NCI-H1092 treated with DMSO at 0.1 percent for 48 hours (cell line): ENCODE data around the gene FGGY.
"Not testable (repeated sequence)": the region's sequence is repeated elsewhere in the genome, so short reads cannot be mapped to it uniquely, and the experiment has no call there.

Experiments used
- DNase-seq: peaks from one replicate; lab custom pipeline; 2025; lab: John Stamatoyannopoulos, UW

Gene FGGY

DNA sequence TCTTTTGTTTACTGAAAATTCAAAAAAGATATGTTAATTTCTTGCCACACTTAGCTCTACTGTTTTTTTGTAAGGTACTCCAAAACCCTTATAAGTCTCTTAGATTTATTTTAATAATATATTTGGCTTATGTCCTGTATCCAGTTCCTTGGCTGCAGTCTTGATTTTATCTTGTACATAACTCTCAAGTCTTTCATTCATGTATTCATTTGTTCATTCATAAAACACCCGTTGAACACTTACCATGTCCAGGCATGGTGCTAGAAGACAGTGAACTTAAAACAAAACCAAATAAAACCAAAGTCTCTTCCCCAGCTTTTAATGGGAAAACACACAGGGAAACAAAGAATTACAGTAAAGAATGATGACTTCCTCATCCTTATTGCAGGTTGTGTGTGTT is 215.8 kb downstream of the FGGY start:
- no peak for DNase-seq

DNA sequence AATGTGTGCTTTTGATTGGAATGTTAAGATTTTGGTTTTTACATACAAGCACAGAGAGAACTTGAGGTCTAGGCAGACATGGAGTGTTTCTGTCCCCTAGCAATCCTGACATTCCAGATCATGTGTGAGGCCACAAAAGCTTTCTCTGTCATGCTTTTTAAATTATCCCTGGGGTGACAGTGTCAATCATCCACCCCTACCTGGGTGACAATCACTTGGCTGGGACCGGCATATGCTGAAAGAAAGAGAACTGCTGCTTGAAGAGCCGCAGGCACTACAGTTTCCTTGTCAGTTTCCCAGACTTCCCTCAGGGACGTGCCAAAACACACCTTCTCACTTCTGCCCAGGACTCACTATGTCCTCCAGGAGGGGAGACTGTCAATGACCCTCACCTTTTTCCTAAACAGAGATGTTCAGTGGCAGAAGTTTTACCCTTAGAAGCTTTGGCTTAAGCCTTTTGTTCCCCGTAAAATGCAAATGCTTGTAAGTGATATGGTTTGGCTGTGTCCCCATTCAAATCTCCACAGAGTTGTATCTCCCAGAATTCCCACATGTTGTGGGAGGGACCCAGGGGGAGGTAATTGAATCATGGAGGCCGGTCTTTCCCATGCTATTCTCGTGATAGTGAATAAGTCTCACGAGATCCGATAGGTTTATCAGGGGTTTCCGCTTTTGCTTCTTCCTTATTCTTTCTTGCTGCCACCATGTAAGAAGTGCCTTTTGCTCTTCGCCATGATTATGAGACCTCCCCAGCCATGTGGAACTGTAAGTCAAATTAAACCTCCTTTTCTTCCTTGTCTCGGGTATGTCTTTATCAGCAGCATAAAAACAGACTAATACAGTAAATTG is 217.4 kb downstream of the FGGY start:
- DNase-seq, result no peak

DNA sequence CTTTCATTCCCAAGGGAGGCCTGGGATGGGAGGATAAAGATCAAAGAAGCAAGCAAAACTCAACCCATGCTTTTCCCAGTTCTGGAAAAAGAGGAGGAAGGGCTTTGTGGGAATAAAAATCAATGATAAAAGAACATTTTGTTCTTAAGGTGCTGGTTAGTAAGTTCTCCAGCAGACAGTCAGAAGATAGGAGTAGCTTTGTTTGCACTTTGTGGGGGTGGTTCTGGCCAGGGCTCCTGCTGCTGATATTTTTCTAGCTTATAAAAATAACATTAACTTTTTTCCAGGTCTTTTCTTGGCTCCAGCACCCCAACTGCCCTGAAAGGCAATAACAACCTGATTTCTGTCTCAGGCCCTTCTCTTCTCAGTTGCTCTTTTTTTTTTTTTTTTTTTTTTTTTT is 220.0 kb downstream of the FGGY start:
- DNase-seq, result no peak

DNA sequence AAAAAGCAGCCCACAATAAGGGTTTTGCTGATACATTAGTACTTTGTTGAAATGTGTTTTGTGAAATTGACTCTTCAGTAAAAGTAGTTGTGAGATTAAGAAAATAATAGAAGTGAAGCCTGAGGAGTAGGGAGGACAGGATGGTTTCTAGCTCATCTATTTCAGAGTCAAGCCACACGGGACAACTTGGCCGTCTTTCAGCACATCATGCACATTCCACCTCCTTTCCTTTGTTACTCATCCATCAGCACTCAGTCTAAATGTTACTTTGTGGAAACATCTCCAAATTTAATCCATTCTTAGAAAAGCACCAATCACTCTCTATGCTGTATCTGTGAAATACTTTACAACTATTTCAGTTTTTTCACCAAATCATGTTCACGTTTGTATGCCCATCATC is 223.3 kb downstream of the FGGY start:
- DNase-seq, result no peak

DNA sequence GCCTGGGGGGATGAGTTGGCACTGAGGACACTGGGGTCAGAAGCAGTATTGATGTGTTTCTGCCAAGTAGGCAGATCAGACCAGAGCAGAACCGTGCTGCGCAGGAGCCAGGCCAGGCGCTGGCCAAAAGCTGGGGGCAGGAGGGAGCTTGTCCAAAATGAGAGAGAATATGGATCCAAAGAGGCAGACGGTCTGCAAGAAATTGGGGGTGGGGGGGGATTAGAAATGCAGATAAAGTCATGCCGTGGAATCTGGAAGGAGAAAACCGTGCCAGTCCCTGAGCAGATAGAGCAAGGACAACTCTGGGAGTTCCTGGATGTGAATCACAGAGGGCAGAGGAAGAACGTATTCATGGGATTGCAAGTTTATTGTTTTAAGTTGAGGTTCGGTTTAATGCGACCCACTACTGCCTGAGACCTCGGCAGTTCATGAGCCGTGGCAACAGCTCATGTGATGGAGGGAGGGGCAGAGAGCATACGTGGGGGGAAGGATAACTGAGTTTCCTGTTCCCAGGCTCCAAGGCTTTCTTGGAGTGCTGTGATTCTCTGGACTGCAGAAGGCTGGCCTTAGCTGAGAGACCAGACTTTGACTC is 224.0 kb downstream of the FGGY start:
- no peak for DNase-seq

DNA sequence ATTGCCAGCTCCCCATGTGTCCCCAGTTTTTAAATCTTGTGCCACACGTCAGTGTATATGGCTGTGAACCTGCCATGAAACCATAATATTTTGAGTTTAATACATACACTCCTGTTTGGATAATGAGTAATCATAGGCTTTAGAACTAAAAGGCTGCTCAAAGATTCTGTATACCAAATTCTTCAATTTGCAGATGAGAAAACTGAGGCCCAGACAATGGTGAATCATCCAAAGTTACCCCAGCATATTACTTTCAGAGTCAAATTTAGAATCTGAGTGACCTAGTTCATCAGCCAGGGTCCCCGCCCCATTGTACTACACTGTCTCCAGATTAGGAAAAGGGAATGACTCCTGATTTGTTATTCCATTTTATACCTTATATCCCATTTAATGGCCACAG is 224.6 kb downstream of the FGGY start:
- DNase-seq, result no peak

DNA sequence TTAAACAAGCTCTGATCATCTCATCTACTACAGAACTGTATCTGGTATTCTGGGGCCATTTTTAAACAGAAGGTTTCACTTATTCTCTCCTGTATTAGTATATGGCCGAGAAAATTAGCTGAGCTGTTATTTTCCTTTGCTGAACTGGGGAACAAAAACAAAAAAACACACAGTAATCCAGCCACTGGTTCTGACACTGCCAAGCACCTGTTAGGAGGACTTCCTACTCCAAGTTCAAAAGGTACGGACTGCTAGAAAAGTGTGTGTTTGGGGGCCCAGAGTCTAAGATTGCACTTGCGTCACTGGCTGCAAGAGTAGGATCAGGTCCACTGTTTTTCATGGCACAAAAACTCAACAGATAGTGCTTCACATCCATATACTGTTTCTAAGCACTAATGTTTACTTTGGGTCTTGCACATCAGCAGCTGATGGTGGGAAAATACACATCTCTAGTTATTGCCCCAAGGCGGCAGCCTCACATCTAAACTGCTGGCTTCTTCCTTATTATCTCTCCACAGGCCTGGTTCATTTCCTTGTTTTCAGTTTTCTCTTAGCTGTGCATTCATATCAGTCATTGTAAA is 226.1 kb downstream of the FGGY start:
- DNase-seq, result peak; percentile 4

DNA sequence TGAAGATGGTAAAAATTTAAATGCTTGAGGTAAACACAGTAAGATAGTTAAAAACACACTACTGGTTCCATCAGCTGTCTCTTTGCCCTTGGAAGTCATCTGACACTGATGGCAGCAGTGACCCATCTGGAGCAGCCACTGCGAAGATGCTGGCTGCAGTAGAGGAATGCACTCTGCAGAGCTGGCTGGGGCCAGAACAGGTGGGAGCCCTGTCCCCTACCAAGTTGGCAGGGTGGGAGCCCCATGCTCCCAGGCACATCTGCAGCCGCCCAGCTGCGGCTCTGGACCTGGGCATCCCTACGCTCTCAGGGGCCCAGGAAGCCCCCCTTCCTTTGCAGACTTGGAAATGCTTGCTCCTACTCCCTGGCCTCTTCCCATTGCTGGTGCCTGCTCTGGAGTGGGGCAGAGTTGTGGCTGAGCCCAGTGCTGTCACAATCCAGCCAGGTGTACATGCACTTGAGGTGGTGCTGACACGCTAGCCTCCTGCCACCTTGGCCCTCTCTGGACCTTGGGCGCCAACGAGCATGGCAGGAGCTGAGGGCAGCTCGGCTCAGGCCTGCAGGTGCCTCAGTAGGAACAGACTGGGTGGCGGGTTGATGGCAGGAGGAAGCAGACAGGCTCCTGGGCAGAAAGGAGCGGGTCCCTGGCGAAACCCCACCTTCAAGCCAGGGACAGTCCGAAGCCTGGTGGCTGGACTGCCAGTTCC is 227.0 kb downstream of the FGGY start:
- no peak for DNase-seq

DNA sequence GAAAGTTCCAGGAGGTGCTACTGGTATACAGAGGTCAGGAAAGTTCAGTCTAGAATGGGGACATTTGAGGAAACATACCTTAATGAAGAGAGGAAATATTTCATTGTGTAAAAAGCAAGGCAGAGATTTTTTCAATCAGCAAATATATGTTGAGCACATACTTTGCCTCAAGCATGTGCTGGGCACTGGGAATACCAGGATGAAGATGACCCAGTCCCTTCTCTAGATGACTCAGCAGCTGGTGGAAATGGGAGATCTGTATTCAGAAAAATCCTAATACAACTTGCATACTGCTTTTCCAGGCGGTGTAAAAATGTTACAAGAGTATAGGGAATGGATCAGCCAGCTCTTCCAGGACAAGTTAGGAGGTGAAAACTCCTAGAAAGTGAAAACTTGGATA is 229.3 kb downstream of the FGGY start:
- no peak for DNase-seq

DNA sequence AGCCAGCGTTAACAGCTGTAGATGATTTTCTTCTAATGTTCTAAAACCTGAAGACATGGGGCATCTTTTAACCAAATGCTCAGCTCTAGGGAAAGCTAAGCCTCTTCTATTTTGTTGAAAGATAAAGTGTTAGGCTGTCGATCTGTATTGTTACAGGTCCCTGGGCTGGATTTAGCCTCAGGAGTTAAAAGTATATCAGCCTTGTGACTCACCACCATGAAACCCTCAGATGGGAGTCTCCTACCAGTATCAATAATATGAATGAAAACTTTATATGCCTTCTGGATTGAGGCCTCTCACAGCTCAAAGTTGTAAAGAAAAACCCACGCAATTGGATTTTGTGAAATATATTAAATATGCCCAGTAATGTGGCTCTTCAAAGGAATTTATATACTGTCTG is 231.6 kb downstream of the FGGY start:
- DNase-seq, result no peak

DNA sequence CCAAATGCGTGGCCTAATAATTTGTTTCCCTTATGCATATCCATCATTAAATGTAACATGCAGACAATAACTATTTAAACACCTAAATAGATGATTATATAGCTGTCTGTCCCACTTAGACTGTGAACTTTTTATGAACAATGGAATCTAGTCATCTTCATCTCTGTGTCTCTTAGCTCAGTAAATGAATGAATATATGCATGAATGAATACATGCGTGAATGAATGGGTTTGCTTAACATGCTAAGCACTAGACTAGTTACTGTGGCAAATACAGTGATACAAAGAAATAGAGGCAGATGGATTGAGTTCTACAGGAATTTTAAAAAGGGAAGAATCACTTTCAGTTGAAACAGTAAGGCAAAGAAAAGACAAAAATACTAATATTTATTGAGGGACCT is 232.0 kb downstream of the FGGY start:
- no peak for DNase-seq

DNA sequence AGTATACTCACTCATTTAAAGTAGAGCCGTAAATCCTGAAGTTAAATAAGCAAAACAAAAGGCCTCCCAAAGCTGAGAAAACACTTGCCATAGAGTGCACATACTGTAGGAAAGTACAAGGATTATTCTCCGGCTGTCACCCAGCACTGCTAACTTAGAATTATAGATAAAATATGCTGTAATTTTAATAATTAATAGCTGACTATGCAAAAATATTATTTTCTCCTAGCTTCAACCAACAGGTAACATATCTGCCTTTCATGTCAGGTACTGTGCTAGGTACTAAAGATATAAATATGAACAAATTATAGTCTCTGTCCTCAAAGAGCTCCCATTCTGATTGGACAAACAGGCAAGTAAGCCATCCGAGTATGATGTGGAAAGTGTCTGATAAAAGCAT is 233.2 kb downstream of the FGGY start:
- no peak for DNase-seq

DNA sequence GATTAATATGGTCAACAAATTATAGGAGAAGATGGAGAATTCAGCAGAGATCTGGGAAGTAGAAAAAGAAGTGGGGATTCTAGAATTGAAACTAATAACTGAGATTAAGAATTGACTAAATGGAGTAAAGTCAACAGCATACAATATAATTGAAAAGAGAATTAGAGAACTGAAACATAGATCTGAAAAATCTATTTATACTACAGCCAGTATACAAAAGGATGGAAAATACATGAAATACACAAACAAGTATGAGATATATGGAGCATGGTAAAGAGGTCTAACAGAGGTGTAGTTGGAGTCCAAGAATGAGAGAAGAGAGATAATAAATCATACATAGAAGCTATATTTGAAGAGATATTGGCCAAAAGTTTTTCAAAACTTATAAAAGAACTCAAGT is 235.2 kb downstream of the FGGY start:
- no peak for DNase-seq

DNA sequence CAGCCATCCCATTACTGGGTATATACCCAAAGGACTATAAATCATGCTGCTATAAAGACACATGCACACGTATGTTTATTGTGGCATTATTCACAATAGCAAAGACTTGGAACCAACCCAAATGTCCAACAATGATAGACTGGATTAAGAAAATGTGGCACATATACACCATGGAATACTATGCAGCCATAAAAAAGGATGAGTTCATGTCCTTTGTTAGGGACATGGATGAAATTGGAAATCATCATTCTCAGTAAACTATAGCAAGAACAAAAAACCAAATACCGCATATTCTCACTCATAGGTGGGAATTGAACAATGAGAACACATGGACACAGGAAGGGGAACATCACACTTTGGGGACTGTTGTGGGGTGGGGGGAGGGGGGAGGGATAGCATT is 241.6 kb downstream of the FGGY start:
- not testable (repeated sequence) for DNase-seq

DNA sequence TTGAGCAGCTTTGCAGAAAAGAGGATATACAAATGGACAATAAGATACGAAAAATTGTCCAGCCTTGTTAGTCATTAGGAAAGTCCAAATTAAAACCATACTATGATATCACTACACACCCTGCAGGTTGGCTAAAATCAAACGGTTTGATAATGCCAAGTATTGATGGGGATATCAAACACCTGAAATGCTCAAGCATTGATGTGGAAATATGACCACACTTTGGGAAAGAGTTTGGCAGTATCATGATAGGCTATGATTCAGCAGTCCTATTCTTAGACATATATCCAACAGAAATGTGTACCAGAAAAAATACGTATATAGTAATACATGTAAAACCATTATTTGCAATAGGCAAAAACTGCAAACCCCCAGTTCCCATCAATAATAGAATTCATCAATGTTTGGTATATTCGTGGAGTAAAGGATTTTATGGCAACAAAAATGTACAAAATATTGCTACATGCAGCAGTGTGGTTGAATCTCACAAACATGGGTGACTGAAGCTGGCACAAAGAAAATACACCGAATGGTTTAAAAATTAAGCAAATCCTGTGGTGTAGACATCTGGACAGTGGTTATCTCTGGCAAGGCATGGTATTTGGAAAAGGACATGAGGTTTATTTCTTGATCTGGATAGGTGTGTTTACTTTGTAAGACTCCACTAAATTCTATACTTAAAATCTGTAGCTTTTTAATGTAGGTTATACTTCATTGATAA is 243.2 kb downstream of the FGGY start:
- no peak for DNase-seq

DNA sequence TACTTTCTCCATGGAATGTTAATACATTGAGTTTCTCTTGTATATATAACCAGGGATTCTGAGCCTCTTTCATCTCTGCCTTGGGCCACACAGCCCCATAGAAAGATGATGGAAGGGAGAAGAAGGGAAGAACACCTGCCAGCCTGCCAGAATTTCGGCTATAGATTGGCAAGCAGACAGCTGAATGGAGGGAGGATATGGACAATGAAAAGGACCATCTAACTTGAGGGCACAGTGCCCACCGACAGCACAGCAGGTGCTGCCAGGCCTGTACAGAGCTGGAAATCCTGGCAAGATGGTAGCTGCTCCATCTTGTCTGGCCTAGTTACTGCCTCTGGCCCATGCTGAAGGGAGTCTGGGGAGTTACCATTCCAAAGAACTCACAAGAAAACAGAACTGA is 244.3 kb downstream of the FGGY start:
- DNase-seq, result peak; percentile 74

DNA sequence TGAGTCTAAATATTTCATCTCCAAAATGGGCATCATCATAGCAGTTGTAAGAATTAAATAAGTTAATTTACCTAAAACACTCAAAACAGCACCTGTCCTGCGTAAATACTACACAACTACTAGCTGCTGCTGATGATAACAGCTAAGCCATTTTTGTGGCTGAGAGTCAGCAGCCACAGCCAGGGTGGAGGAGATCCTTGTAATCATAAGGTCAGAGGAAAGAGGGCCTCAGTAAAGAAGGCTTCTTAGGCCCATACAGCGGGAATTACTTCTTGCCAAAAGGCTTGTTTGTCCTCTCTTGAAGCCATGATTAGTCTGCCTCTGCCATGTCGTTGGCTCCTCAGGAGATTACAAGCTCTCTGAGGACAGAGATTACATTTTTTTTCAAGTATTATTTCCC is 245.0 kb downstream of the FGGY start:
- DNase-seq, result peak; percentile 17

DNA sequence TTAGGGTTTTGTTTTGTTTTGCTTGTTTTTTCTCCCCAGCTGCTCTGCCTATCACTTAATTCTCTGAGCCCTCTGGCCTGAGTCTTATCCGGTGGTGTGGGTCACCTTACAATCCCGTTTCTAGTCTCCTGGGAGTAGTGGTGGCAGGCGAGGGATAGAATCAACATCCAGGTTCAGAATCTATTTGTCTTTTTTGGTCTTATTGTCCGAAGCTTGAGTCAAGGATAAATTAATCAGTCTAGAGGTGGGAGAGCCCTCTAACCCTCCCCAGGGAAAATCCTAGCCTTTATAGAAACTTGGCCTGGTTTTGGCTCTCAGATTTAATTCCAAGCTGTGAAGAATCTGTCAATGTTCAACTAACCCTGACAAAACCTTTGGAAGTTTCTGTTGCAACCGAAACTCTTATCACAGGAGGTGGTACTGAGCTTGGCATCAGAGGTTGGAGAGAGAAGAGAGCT is 246.3 kb downstream of the FGGY start:
- peak; percentile 28 for DNase-seq

DNA sequence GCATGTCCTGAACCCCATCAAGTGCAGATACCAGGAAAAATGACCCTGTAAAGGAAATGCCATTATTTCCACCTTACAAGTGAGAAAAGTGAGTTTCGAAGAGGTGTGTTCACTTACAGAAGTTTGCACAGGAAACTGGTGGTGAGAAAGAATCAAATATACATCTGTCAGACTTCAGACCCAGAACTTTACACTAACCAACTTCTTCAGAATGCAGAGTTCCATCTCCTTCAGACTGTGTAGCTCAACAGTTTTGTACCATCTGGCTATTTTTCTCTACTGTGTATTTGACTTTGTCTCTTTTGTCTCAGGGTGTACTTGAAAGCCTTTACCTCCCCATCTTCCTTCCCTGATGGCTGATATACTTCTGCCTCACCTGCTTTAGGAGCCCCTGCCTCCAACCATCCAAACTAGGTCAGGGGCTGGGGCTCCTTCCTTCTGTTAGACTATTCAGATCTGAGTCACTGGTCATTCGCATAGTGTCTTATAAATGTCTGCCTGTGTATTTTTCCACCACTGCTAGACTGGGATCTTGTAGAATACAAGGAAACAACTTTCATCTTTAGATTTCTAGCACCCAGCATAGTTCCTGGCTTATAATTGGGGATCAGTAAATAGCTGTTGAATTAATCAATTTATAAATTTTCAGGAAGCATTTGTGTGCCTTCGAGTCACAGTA is 247.9 kb downstream of the FGGY start:
- no peak for DNase-seq

DNA sequence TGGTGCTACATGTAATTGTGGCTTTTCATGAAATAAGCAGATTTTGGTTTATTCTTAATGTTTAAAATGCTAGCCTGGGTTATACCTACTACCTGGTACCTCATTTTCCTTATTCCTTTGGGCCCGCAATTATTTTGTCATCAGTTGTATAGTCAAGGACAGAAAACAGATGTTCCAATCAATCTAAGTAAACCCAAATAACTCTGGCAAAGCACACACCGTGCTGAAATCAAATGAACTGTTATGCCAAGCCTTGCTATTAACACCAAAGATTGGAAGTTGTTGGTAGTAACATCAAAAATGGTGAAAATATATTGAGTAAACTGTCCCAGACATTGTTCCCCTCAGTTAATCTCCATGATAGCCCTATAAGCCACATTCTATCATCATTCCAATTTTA is 248.9 kb downstream of the FGGY start:
- no peak for DNase-seq

DNA sequence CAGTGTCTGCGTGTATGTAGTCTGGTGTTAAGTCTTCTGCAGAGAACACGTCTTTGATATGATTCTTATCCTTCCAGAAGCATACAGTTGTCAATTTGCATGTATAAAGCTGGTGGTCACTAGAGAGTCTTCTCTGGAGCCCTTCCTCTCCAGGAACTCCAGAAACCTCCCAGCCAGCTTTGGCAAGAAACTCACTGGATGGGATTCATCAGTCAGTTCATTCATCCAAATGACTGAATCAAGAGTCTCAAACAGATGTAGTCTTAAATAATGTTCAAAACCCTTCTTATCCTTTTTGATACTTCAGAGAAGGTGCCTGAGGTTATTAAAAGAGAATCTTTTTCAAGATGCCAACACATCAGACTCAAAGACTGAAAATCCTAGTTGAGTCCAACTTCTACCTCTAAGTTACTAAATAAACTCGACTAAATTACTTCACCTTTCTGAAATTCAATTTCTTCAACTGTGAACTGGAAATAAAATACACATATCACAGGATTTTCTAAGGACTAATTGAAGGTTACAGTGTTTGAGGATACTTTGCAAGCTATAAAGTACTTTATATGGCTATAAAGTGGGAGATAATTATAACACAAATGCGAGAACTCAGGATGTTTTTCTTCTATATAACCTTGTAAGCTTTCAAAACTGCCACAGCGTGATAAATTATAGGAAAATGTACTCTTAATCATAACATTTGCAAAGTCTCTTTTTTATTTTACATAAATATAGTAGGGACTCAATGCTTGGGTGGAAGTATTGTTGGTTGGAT is 252.4 kb downstream of the FGGY start:
- DNase-seq, result no peak
